H1 (cell line): Measurements from ENCODE around the gene GIGYF2. TPM values are rescaled to one million over a fixed set of nuclear protein-coding genes. Genes with fewer than 3 reads are reported as not detected.

Experiments
- RNF2 ChIP-seq: fragments of 200-900, 300-1000 bp; sonication (generic); IDR thresholded peaks from 2 replicates; pipeline ENCODE4 v1.7.1; 2016; ENCODE audit warnings: borderline replicate concordance, low read depth, mild to moderate bottlenecking, antibody characterized with exemption, low read length; ENCODE audit not compliant: poor library complexity, severe bottlenecking; ENCODE audit errors: missing control alignments
- SUZ12 ChIP-seq: fragments of 200-600 bp; sonication (generic); IDR thresholded peaks from 2 replicates; pipeline ENCODE4 v1.6.1; 2012; ENCODE audit warnings: mild to moderate bottlenecking, inconsistent platforms, low read length, moderate library complexity, mixed read lengths
- polyA plus RNA-seq, 7 experiments: library from polyadenylated mRNA; depleted of rRNA in 3 of 7; stranded (reverse) in 5 of 7; unstranded in 2 of 7; fragments of >200 nt in 5 of 7; fragments of 200-250 nt in 2 of 7; gene quantifications; 1 replicate in 5 of 7; 2 replicates in 1 of 7; 4 replicates in 1 of 7; pipeline versions ENCODE4 v1.2.1 to v1.2.3, GENCODE V29; 2011 to 2013; ENCODE audit warnings: missing spikeins in 2 of 7, mixed read lengths in 2 of 7
- total RNA-seq: library from RNA; stranded (reverse); fragmentation: NEBNext Ultra II Directional; extraction: Animal tissue kit (Norgen Biotek cat#: 25700); gene quantifications from 2 replicates; pipeline ENCODE4 v1.2.1, GENCODE V29; 2021

Gene GIGYF2
- total and polyA plus RNA-seq, 2 of the 8 experiments (the other 6 are each of a cell fraction or from before 2014, with no cell fraction given): 22.3 to 62.0 TPM

DNA sequence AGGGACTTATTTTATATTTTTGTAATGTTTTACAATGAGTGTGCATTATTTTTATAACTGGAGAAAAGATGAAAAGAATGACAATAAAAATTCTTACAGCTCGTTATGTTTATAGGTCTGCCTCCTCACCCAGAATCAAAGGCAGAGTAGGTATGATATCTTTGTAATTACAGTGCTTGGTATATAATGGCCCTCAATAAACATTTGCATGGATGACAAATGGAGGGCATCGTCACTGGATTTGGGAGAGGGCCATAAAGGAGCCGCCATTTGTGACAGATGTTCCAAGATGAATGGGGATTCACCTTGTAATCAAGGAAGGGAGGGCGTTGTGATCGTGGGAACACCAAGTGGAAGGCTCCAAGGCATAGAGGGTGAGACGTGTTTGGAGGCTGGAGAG is 22.6 kb upstream of the GIGYF2 start (continued):
- TF ChIP-seq RNF2 (no peak), SUZ12 (no peak)
